ENCODE measurements around the gene FOXL2NB.

The FOXL2NB gene

DNA sequence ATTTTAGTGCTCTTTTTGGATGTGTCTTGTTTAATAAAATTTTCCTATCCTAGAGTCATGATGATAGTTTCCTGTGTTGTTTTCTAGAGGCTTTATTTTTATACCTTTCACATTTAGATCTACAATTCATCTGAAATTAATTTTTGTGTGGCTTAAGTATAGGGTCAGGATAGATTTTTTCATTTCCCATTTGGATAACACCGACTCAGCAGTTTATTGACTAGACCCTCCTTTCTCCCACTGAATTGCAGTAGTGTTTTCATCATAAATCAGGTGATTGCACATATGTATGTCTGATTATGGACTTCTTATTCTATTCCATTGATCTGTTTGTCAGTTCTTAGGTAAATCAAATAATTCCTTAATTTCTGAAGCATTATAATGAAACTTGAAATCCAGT lies 48.7 kb downstream of the FOXL2NB start:
- DNase-seq (ENCODE audit: low read depth, low spot score) = no peak
